HepG2 (cell line): Measurements from ENCODE around the gene NDC80. TPM values are rescaled to one million over a fixed set of nuclear protein-coding genes. Genes with fewer than 3 reads are reported as not detected.
A peak's percentile ranks its signal among the peaks of the same experiment; 100 is the strongest.

ENCODE experiments used
- ARID2 ChIP-seq: sonication (generic); formaldehyde crosslinking; IDR thresholded peaks from 2 replicates; pipeline ENCODE4 v1.8.1; 2022; ENCODE audit warnings: mild to moderate bottlenecking, missing genetic modification reagents, borderline replicate concordance
- CBX5 ChIP-seq: sonication (generic); formaldehyde crosslinking; IDR thresholded peaks from 2 replicates; pipeline ENCODE4 v1.4.0; 2020; ENCODE audit warnings: missing genetic modification reagents, borderline replicate concordance
- DNMT1 ChIP-seq: sonication (generic); formaldehyde crosslinking; IDR thresholded peaks from 2 replicates; pipeline ENCODE4 v1.5.1; 2020; ENCODE audit warnings: mild to moderate bottlenecking, missing genetic modification reagents
- JUND ChIP-seq: sonication (generic); formaldehyde crosslinking; IDR thresholded peaks from 2 replicates; pipeline ENCODE4 v1.8.0; 2022; ENCODE audit warnings: mild to moderate bottlenecking, missing genetic modification reagents
- KLF15 ChIP-seq: sonication (generic); formaldehyde crosslinking; IDR thresholded peaks from 2 replicates; pipeline ENCODE4 v1.8.1; 2023; ENCODE audit warnings: borderline replicate concordance, mild to moderate bottlenecking, inconsistent platforms, missing genetic modification reagents, mixed read lengths
- MXI1 ChIP-seq: IDR thresholded peaks from 3 replicates; pipeline ENCODE4 v1.6.1; 2012; ENCODE audit warnings: low read depth, low read length, inconsistent platforms, borderline replicate concordance
- SIN3A ChIP-seq: IDR thresholded peaks from 2 replicates; pipeline ENCODE4 v1.6.1; 2011; ENCODE audit warnings: low read depth, mild to moderate bottlenecking, control low read depth, low read length, borderline replicate concordance
- SKIL ChIP-seq: sonication (generic); formaldehyde crosslinking; IDR thresholded peaks from 2 replicates; pipeline ENCODE4 v1.8.0; 2022; ENCODE audit warnings: missing genetic modification reagents, mild to moderate bottlenecking, moderate library complexity, borderline replicate concordance
- ZBTB40 ChIP-seq, 2 experiments: fragments of 450-650 bp in 1 of 2; sonication (generic) in 1 of 2; formaldehyde crosslinking in 1 of 2; IDR thresholded peaks; 2 replicates each; pipeline versions ENCODE4 v1.6.1 to v1.8.0; 2016 to 2022; ENCODE audit warnings: antibody characterized with exemption in 1 of 2, mild to moderate bottlenecking in 1 of 2, missing genetic modification reagents in 1 of 2
- ZFP36 ChIP-seq: fragments of 150-350 bp; IDR thresholded peaks from 2 replicates; pipeline ENCODE4 v1.6.1; 2018; ENCODE audit warnings: borderline replicate concordance, low read length, low read depth; ENCODE audit not compliant: partially characterized antibody
- ZNF256 ChIP-seq: sonication (generic); formaldehyde crosslinking; conservative IDR thresholded peaks from 2 replicates; pipeline ENCODE4 v1.4.0; 2020; ENCODE audit warnings: missing genetic modification reagents
- ZNF547 ChIP-seq: sonication (generic); formaldehyde crosslinking; IDR thresholded peaks from 2 replicates; pipeline ENCODE4 v1.5.1; 2020; ENCODE audit warnings: mild to moderate bottlenecking, missing genetic modification reagents
- ZNF552 ChIP-seq: sonication (generic); formaldehyde crosslinking; IDR thresholded peaks from 2 replicates; pipeline ENCODE4 v1.9.0; 2022; ENCODE audit warnings: missing genetic modification reagents, mild to moderate bottlenecking, borderline replicate concordance
- ZNF652 ChIP-seq: IDR thresholded peaks from 2 replicates; pipeline ENCODE4 v1.6.1; 2016; ENCODE audit warnings: low read depth, borderline replicate concordance
- ZNF660 ChIP-seq: sonication (generic); formaldehyde crosslinking; IDR thresholded peaks from 2 replicates; pipeline ENCODE4 v1.5.1; 2020; ENCODE audit warnings: mild to moderate bottlenecking, low read depth, missing genetic modification reagents, borderline replicate concordance
- polyA plus RNA-seq, 8 experiments: library from polyadenylated mRNA; depleted of rRNA in 3 of 8; stranded (reverse) in 7 of 8; unstranded in 1 of 8; fragments of >200 nt; fragmentation: Illumina TruSeq in 4 of 8; extraction: Trizol in 4 of 8; gene quantifications; 2 replicates each; pipeline versions ENCODE4 v1.2.1 to v1.2.3, GENCODE V29; 2011 to 2016; ENCODE audit warnings: low read depth in 4 of 8, missing spikeins in 1 of 8, mixed read lengths in 1 of 8; ENCODE audit not compliant: insufficient read depth in 1 of 8
- total RNA-seq, 5 experiments: library from RNA; depleted of rRNA; stranded (reverse); fragments of >200 nt; fragmentation: Illumina TruSeq; extraction: Trizol; gene quantifications; 2 replicates each; pipeline ENCODE4 v1.2.3, GENCODE V29; 2016; ENCODE audit warnings: low read depth in 1 of 5
- TF ChIP-seq, protein P1 (sequence below): sonication (generic); formaldehyde crosslinking; IDR thresholded peaks from 2 replicates; pipeline ENCODE4 v1.8.1; 2023; ENCODE audit warnings: missing genetic modification reagents, mild to moderate bottlenecking, borderline replicate concordance

The NDC80 gene
- total and polyA plus RNA-seq, 2 of the 13 experiments (the other 11 are each of a cell fraction or from before 2014, with no cell fraction given) = 9.6 to 33.0 TPM

DNA sequence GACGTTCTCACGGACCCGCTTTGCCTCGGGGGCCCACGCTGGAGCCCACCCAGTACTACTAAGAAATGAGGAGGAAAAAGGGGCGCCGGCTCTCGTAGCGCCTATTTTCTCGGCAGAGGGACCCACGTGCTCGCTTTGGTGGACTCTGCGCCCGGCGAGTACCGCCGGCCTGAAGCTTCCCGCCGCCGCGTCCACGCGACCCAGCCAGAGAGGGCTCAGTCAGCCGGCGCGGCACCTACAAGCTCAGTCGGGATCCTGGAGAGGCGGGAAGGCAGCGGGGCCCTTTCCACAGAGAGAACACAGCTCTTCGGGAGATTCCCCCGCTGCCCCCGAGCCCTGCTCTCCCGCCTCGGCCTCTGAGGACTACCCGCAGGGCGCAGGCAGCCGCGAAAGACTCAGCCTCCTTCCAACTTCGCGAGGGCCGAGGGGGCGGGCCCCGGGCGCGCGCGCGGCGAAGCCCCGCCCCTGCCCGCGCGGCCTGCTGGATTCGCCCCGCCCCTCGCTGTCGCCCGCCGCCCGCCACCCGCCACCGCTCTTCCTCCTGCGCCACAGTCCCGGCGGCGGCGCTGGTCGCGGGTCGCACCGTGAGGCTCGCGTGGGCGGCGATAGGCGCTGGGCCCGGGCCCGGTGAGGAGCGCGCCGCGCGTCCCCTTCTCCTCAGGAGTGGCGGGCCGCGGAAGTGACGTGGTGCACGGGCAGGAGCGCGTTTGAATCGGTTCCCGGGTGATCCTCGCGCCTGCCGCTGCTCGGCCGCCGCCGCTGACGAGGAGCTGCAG is 84.0 kb downstream of the NDC80 start, which contains the start of gene SMCHD1 (continued):
- TF ChIP-seq KLF15 (CRISPR knock-in tag) = no peak
- no peak for TF ChIP-seq ZNF652 (CRISPR knock-in tag)
- no peak; the same call in 1 of the 2 replicates for TF ChIP-seq CBX5
- TF ChIP-seq ZBTB40 (IDR thresholded peaks at IDR 0.05) = no peak
- peak; percentile 63; the same call in 1 of the 2 replicates for TF ChIP-seq ZBTB40 (CRISPR knock-in tag; IDR thresholded peaks at IDR 0.05)
- TF ChIP-seq ZNF256 (CRISPR knock-in tag) = no peak; the same call in 1 of the 2 replicates
- TF ChIP-seq, protein P1, sequence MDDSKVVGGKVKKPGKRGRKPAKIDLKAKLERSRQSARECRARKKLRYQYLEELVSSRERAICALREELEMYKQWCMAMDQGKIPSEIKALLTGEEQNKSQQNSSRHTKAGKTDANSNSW (CRISPR knock-in tag) = 0 out of 2 replicates have a peak, but pooled peaks have one; percentile 13
- no peak for TF ChIP-seq JUND (CRISPR knock-in tag)
- TF ChIP-seq ZNF660 (CRISPR knock-in tag) = no peak
- peak; percentile 18; the same call in 1 of the 2 replicates for TF ChIP-seq SIN3A
- TF ChIP-seq SKIL = no peak
- no peak for TF ChIP-seq DNMT1 (CRISPR knock-in tag)
- no peak; the same call in 1 of the 2 replicates for TF ChIP-seq ZNF552
- TF ChIP-seq MXI1 = peak; percentile 66; the same call in 2 of the 3 replicates
- TF ChIP-seq ZNF547 (CRISPR knock-in tag) = peak; percentile 86
- 0 out of 2 replicates have a peak, but pooled peaks have one; percentile 32 for TF ChIP-seq ARID2 (CRISPR knock-in tag)
- TF ChIP-seq ZFP36 = no peak
